ENCODE results near the gene GPATCH8. TPM values are rescaled to one million over a fixed set of nuclear protein-coding genes. Genes with fewer than 3 reads are reported as not detected.

Gene GPATCH8
- polyA plus RNA-seq, 1 donor from 2014 or later, result 24.5 TPM

GRCh38 chr17:44438636-44439035 is 64.6 kb downstream of the GPATCH8 start:
- no peak overlapping the region for H2AFZ ChIP-seq (ENCODE audit: low read depth, low read length)
- no peaks in the 10 kb centered on the region for H3K36me3 ChIP-seq (ENCODE audit: insufficient read depth, low read length)
- no peaks in the 10 kb centered on the region for H3F3A ChIP-seq (ENCODE audit: insufficient read depth, low read length, poor library complexity, severe bottlenecking)
- peaks cover 3% of the 10 kb centered on the region for H3K79me2 ChIP-seq (replicated peaks; ENCODE audit: insufficient read depth, low read length)
- H3K9me3 ChIP-seq (ENCODE audit: low read length), result no peaks in the 10 kb centered on the region
- H3K4me3 ChIP-seq (ENCODE audit: low read length), result no peak overlapping the region
- no peaks in the 10 kb centered on the region for H4K20me1 ChIP-seq (ENCODE audit: insufficient read depth)
- H3K27ac ChIP-seq (ENCODE audit: low read length), result no peak overlapping the region
- no peak overlapping the region for H3K4me2 ChIP-seq (ENCODE audit: low read length)
- H3K9me2 ChIP-seq (ENCODE audit: insufficient read depth, low read length), result no peaks in the 10 kb centered on the region
- no peaks in the 10 kb centered on the region for H3K27me3 ChIP-seq (ENCODE audit: insufficient read depth, low read depth, low read length)
- H3K9ac ChIP-seq (ENCODE audit: low read length), result no peak overlapping the region
- TF ChIP-seq, protein P1, sequence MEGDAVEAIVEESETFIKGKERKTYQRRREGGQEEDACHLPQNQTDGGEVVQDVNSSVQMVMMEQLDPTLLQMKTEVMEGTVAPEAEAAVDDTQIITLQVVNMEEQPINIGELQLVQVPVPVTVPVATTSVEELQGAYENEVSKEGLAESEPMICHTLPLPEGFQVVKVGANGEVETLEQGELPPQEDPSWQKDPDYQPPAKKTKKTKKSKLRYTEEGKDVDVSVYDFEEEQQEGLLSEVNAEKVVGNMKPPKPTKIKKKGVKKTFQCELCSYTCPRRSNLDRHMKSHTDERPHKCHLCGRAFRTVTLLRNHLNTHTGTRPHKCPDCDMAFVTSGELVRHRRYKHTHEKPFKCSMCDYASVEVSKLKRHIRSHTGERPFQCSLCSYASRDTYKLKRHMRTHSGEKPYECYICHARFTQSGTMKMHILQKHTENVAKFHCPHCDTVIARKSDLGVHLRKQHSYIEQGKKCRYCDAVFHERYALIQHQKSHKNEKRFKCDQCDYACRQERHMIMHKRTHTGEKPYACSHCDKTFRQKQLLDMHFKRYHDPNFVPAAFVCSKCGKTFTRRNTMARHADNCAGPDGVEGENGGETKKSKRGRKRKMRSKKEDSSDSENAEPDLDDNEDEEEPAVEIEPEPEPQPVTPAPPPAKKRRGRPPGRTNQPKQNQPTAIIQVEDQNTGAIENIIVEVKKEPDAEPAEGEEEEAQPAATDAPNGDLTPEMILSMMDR (IDR thresholded peaks at IDR 0.05; ENCODE audit: poor library complexity, severe bottlenecking), result no peak
- TF ChIP-seq POLR2AphosphoS5 (IDR thresholded peaks at IDR 0.05), result no peak
- TF ChIP-seq EZH2 (IDR thresholded peaks at IDR 0.05; ENCODE audit: borderline replicate concordance, insufficient read depth, low read length, poor library complexity, severe bottlenecking), result no peak
- no peak for TF ChIP-seq MXI1 (conservative IDR thresholded peaks at IDR 0.05; ENCODE audit: poor library complexity, severe bottlenecking)
- TF ChIP-seq RAD21 (conservative IDR thresholded peaks at IDR 0.05), result no peak
- TF ChIP-seq, protein P2, sequence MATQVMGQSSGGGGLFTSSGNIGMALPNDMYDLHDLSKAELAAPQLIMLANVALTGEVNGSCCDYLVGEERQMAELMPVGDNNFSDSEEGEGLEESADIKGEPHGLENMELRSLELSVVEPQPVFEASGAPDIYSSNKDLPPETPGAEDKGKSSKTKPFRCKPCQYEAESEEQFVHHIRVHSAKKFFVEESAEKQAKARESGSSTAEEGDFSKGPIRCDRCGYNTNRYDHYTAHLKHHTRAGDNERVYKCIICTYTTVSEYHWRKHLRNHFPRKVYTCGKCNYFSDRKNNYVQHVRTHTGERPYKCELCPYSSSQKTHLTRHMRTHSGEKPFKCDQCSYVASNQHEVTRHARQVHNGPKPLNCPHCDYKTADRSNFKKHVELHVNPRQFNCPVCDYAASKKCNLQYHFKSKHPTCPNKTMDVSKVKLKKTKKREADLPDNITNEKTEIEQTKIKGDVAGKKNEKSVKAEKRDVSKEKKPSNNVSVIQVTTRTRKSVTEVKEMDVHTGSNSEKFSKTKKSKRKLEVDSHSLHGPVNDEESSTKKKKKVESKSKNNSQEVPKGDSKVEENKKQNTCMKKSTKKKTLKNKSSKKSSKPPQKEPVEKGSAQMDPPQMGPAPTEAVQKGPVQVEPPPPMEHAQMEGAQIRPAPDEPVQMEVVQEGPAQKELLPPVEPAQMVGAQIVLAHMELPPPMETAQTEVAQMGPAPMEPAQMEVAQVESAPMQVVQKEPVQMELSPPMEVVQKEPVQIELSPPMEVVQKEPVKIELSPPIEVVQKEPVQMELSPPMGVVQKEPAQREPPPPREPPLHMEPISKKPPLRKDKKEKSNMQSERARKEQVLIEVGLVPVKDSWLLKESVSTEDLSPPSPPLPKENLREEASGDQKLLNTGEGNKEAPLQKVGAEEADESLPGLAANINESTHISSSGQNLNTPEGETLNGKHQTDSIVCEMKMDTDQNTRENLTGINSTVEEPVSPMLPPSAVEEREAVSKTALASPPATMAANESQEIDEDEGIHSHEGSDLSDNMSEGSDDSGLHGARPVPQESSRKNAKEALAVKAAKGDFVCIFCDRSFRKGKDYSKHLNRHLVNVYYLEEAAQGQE (IDR thresholded peaks at IDR 0.05; ENCODE audit: borderline replicate concordance), result no peak
- TF ChIP-seq SMC3 (conservative IDR thresholded peaks at IDR 0.05; ENCODE audit: poor library complexity), result no peak

GRCh38 chr17:44436336-44436735 is 66.9 kb downstream of the GPATCH8 start:
- no peaks in the 10 kb centered on the region for H3F3A ChIP-seq (ENCODE audit: insufficient read depth, low read length, poor library complexity, severe bottlenecking)
- peaks cover 3% of the 10 kb centered on the region for H3K79me2 ChIP-seq (replicated peaks; ENCODE audit: insufficient read depth, low read length)
- H3K27ac ChIP-seq (ENCODE audit: low read length), result no peak overlapping the region
- no peaks in the 10 kb centered on the region for H3K36me3 ChIP-seq (ENCODE audit: insufficient read depth, low read length)
- no peak overlapping the region for H3K4me3 ChIP-seq (ENCODE audit: low read length)
- H3K9me2 ChIP-seq (ENCODE audit: insufficient read depth, low read length), result no peaks in the 10 kb centered on the region
- no peaks in the 10 kb centered on the region for H4K20me1 ChIP-seq (ENCODE audit: insufficient read depth)
- TF ChIP-seq EP300 (conservative IDR thresholded peaks at IDR 0.05; ENCODE audit: poor library complexity, severe bottlenecking) (no peak), EZH2 (IDR thresholded peaks at IDR 0.05; ENCODE audit: borderline replicate concordance, insufficient read depth, low read length, poor library complexity, severe bottlenecking) (no peak), POLR2AphosphoS5 (IDR thresholded peaks at IDR 0.05) (no peak), MXI1 (conservative IDR thresholded peaks at IDR 0.05; ENCODE audit: poor library complexity, severe bottlenecking) (no peak), RAD21 (conservative IDR thresholded peaks at IDR 0.05) (no peak), SMC3 (conservative IDR thresholded peaks at IDR 0.05; ENCODE audit: poor library complexity) (no peak), TAF1 (IDR thresholded peaks at IDR 0.05; ENCODE audit: low read depth) (no peak)
- TF ChIP-seq, protein P1 (IDR thresholded peaks at IDR 0.05; ENCODE audit: poor library complexity, severe bottlenecking), result no peak
- TF ChIP-seq, protein P2 (IDR thresholded peaks at IDR 0.05; ENCODE audit: borderline replicate concordance), result no peak
- no peaks in the 10 kb centered on the region for H3K9me3 ChIP-seq (ENCODE audit: low read length)
- H3K27me3 ChIP-seq (ENCODE audit: insufficient read depth, low read depth, low read length), result no peaks in the 10 kb centered on the region
- H3K9ac ChIP-seq (ENCODE audit: low read length), result no peak overlapping the region
- no peak overlapping the region for H3K4me2 ChIP-seq (ENCODE audit: low read length)
- H2AFZ ChIP-seq (ENCODE audit: low read depth, low read length), result no peak overlapping the region

All from neural cell (in vitro differentiated cells).